WTC11 (cell line): Measurements from ENCODE around the gene CCAR1.

Source experiments
- CTCF ChIP-seq: fragments of 200-600 bp; IDR thresholded peaks from 2 replicates; pipeline ENCODE4 v1.8.0; 2022; ENCODE audit warnings: antibody characterized with exemption
- ELF4 ChIP-seq: sonication (generic); formaldehyde crosslinking; IDR thresholded peaks from 2 replicates; pipeline ENCODE4 v1.8.1; 2022; ENCODE audit warnings: low read depth, mild to moderate bottlenecking, moderate library complexity, missing genetic modification reagents
- GTF2I ChIP-seq: fragments of 250-450 bp; sonication (Bioruptor Pico); conservative IDR thresholded peaks from 2 replicates; pipeline ENCODE4 v1.4.0; 2021; ENCODE audit warnings: mild to moderate bottlenecking
- JUN ChIP-seq: sonication (generic); formaldehyde crosslinking; IDR thresholded peaks from 2 replicates; pipeline ENCODE4 v1.8.0; 2023; ENCODE audit warnings: mild to moderate bottlenecking, missing genetic modification reagents
- NR1H2 ChIP-seq: sonication (generic); formaldehyde crosslinking; IDR thresholded peaks from 2 replicates; pipeline ENCODE4 v1.9.0; 2021; ENCODE audit warnings: mild to moderate bottlenecking, moderate library complexity, missing genetic modification reagents
- ZNF281 ChIP-seq: sonication (generic); formaldehyde crosslinking; IDR thresholded peaks from 2 replicates; pipeline ENCODE4 v1.8.0; 2023; ENCODE audit warnings: mild to moderate bottlenecking, missing genetic modification reagents

- no peak for TF ChIP-seq ELF4 (CRISPR knock-in tag)
- TF ChIP-seq CTCF = no peak
- TF ChIP-seq JUN (CRISPR knock-in tag) = no peak
- no peak for TF ChIP-seq ZNF281 (CRISPR knock-in tag)
- no peak for TF ChIP-seq GTF2I (CRISPR knock-in tag)
- TF ChIP-seq NR1H2 (CRISPR knock-in tag) = no peak
Measured at GRCh38 chr10:68784476-68784875, 63.4 kb downstream of the CCAR1 start.
